GM10847 (cell line): ENCODE measurements around the gene DVL3.

Source experiments
- POLR2A ChIP-seq: IDR thresholded peaks from 2 replicates; pipeline ENCODE4 v1.6.1; 2011; ENCODE audit not compliant: insufficient read length; ENCODE audit errors: extremely low read depth

The DVL3 gene

DNA sequence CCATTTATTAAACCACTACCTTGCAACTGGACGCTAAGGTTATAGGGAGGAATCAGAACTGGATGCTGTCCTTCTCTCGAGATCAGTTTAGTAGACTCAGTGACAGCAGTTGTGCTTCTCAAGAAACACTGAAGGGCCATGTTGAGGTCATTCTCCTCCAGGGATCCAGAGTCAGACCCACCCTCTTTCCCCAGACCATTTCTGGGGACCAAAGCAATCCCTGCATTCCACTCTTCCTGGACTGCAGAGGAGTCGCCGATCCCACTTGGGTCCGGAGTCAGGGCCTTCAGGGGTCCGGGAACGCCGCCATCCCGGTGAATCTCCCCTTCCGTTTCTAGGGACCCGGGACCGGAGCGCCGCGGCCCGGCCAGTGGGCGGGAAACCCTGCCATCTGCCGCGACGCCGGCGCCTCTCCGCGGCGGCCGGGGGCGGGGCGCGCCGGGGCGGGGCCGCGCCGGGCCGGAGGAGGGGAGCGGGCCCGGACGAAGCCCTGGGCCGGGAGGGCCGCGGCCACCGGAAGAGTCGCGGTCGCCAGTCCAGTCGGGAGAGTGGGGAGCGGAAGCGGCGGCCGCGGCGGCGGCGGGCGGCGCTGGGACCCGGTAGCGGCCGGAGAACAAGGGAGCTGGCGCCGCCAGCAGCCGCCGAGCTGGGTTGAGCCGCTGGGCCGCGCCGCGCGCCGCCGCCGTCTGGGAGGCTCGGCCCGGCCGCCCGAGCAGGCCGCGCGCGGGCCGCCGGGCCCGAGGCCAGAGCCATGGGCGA is at the start of gene DVL3:
Gene DVL3 (plus strand): TSS at position 493 of the 759 bp plus-strand sequence. CDS start 259 bp downstream, at position 752.
- peak; percentile 31 for TF ChIP-seq POLR2A

DNA sequence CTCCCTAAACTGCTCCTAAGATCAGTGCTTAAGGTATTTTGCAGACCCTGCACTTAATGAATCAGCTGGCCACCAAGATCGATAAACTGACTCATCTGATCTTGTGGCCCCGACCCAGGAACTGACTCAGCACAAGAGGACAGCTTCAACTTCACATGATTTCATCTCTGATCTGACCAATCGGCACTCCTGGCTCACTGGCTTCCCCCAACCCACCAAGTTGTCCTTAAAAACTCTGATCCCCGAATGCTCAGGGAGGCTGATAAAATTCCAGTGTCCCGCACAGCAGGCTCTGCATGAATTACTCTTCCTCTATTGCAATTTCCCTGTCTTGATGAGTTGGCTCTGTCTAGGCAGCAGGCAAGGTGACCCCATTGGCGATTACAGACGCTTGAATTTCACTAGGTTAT is 44.9 kb upstream of the DVL3 start:
- TF ChIP-seq POLR2A: no peak

DNA sequence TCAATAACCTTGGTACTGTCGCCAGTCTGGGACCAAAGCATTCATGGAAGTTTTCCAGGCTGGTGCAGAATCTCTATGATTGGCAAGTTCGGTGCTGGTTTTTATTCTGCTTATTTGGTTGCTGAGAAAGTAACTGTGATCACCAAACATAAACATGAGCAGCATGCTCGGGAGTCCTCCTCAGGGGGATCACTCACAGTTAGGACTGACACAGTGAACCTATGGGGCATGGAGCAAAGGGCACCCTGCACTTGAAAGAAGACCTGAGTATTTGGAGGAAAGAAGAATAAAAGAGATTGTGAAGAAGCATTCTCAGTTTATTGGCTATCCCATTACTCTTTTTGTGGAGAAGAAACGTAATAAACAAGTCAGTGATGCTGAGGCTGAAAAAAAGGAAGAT is 39.2 kb upstream of the DVL3 start:
- TF ChIP-seq POLR2A: no peak

DNA sequence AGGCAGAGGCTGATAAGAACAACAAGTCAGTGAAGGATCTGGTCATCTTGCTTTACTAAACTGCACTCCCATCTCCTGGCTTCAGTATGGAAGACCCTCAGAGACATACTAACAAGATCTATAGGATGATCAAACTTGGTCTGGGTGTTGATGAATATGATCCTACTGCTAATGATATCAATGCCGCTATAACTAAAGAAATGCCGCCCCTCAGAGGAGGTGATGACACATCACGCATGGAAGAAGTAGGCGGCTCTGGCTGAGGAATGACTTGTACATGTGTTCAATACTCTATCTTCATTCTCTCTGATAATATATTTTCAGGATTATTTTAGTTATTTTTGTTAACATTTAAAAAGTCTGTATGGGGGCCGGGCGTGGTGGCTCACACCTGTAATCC is 37.5 kb upstream of the DVL3 start:
- no peak for TF ChIP-seq POLR2A

DNA sequence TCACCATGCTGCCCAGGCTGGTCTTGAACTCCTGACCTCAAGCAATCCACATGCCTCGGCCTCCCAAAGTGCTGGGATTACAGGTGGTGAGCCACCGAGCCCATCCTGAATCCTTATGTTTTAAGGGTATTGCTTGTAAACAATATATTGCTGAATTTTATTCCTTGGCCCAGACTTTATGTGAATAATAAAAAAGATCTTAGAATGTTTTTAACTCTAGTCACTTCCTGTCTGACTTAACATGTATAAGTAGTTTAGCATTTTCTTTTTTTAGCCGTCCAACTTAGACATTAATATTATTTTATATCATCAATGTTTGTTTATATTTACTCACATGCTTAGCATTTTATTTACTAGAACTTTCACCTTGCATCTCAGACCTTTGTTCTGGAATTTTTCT is 29.2 kb upstream of the DVL3 start:
- TF ChIP-seq POLR2A: no peak

DNA sequence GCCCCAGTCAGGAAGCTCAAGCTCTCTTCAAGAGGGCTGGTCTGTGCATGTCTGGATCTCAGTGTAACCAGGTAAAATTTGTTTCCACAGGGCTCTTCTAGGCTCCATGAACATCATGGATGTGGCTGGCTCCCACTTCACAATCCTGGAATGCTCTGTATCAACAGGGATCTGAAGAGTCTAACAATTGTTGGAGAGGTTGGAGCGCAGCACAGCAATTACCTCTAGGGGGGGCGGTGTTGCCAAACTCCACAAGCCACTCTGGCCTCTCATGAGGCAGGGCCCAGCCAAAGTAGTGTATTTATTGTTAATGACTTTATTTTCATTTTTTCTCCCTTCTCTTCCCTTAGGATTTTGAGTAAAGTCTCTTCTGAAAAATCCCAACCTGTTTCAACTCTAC is 26.2 kb upstream of the DVL3 start:
- no peak for TF ChIP-seq POLR2A

DNA sequence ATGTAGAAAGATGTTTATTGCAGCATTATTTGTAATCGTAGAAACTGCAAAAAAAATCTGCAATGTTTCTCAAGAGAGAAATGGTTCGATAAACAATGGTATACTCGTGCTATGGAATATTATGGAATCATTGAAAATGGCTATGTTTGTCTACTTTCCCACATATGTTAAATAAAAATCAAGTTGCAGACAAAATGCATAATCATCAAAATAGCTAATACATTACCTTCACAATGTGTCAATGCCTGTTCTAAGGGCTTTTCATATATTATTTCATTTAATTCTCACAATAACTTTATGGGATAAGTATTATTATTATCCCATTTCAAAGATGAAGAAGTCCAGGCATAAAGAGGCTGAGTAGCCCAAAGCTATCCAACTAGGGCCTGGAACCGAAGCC is 22.2 kb upstream of the DVL3 start:
- TF ChIP-seq POLR2A: no peak

DNA sequence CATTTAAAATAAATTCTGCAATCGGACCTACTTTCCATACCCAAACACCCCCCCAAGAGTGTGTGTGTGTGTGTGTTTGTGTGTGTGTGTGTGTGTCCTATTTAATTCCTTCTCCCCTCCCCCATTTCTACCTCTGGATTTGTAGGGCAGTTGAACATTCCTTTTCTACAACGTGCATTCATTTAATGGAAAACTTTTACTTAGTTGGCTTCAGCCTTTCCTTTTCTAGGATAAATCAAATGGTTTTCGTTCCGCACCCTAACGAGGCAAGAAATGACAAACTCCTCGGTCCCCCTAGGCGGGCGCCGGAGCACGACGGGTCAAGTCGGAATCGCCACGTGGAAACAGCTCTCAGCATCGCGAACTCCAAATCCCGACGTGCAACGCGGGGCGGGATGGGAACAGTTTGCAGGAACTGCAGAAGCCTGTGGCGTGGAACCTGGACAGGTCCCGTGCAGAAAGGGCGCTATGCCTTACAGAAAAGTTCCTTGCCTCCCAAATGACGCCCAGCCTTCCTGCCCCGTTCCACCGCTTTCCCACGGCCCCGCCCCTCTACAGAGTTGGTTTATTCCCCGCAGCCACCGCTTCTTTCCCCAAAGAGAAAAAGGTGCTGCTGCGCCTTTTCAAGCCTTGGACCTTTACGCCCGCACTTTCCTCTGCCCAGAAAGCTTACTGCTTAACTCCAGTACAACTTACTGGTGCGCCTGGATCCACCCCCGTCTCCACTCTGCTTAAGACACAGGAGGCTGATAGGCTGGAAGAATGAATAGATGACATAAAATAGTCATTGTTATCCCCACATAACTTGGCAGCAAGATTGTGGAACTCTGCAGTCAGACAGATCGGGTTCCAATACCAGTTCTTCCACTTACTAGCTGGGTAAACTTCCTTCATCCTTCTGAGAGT is 21.1 kb upstream of the DVL3 start:
- TF ChIP-seq POLR2A: no peak

DNA sequence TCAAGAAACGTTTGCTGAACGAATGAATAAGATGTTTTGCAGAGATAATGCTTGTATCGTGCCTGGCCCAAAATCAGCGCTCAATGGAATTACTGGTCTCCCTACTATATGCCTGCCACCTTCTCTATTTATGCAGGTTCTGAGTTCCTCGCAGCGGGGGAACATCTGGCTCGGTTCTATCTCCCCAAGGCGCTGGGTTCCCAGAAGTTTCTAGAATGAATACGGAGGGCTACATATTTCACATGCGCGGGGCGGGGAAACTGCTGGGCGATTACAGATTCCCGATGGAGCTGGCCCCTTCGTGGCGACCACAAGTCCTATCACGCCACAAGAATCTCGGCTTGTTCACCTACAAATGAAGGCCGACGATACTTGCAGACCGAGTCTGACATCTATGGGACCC is 20.4 kb upstream of the DVL3 start:
- no peak for TF ChIP-seq POLR2A

DNA sequence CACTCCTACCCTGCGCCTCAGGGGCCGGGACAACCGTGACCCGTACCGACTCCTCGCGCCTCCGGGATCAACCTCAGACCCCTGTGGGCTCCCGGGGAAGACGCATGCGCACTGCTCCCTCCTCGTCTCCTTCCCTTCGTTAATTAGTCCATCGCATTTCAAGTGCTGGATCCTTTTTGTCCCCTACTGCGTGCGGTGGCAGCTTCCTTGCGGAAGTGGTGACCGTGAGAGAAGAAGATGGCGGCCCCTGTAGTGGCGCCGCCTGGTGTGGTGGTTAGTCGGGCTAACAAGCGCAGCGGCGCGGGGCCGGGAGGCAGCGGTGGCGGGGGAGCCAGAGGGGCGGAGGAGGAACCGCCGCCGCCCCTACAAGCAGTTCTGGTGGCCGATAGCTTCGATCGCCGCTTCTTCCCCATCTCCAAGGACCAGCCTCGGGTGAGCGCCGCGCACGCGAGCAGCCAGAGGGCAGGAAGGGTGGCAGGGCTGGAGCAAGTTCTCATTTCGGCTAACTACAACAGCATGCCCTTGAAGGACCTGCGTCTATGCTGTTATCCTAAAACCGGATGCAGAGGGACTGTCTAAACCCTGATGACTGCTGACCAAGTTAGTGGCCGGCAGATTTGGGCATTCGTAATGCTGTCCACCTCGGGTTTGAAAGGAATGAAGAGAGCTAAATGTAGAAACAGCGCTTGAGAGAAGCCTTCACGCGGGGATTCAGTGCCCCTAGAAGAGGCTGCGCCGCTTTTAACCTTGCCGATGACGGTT is 19.8 kb upstream of the DVL3 start, which contains the start of gene EIF2B5:
Gene EIF2B5 (plus strand): TSS at position 210 of the 762 bp plus-strand sequence. CDS start 28 bp downstream, at position 238.
- TF ChIP-seq POLR2A: peak; percentile 75

DNA sequence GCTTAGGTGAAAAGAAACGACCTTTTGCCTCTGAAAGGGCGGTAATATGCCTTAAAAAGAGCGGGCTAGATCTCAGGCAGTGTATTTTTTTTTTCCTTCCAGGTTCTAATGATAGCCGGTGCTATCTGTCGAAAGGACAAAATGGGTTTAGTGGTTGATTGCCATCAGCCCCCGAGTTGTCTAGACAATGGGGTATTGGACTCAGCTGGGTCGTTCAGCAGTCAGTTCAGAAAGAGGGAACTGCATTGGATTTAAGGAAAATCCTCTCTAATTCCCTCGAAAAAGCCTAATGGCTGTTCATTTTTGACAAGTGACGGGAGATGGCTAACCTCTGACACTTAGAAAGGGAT is 19.3 kb upstream of the DVL3 start:
- TF ChIP-seq POLR2A: no peak

DNA sequence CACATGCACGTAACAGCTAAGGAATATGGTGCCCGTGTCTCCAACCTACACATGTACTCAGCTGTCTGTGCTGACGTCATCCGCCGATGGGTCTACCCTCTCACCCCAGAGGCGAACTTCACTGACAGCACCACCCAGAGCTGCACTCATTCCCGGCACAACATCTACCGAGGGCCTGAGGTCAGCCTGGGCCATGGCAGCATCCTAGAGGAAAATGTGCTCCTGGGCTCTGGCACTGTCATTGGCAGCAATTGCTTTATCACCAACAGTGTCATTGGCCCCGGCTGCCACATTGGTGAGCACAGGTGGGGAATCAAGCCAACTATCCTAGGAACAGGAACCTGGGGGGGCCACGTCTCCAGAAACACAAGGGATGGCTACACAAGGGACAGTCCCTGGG is 14.7 kb upstream of the DVL3 start:
- no peak for TF ChIP-seq POLR2A

DNA sequence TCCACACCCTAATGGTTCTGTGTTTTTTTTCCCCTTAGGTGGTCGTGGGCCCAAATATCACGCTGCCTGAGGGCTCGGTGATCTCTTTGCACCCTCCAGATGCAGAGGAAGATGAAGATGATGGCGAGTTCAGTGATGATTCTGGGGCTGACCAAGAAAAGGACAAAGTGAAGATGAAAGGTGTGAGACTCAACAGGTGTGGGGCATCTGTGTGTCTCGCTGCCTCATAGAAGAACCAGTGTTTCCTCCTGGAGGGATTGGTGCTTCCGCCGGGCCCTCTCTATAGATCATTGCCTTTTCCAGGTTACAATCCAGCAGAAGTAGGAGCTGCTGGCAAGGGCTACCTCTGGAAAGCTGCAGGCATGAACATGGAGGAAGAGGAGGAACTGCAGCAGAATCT is 13.0 kb upstream of the DVL3 start:
- no peak for TF ChIP-seq POLR2A

DNA sequence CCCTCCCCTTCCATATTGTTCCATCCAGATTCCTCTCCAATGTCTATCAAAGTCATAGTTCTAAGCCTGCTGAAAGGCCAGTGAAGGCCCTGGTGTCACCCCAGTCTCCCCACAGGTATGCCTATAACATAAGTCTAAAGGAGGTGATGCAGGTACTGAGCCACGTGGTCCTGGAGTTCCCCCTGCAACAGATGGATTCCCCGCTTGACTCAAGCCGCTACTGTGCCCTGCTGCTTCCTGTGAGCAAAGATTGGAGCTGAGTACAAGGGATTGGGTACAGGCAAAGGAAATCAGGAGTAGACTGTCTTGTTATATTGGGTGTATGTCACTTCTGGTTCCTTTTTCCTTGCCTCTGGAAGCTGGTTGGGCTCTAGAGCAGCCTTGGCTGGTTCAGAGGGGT is 11.8 kb upstream of the DVL3 start:
- TF ChIP-seq POLR2A: no peak

DNA sequence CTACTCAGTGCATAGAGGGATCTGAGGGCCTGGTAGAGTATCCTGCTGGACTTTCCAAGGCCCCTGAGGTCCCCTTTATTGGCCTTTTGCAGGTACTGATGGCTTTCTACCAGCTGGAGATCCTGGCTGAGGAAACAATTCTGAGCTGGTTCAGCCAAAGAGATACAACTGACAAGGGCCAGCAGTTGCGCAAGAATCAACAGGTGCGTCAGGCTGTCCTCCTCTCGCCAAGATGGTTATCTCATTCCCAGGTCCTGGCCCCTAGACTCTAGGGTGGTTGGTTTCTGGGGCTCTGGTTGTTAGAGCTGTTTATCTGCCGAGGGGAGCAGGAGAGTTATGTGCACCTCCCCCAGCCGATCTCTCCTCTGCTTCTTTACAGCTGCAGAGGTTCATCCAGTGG is 10.7 kb upstream of the DVL3 start:
- TF ChIP-seq POLR2A: no peak
